Tongue (tissue), 2 donors: ENCODE results near the gene LRRC46. TPM values are rescaled to one million over a fixed set of nuclear protein-coding genes. Genes with fewer than 3 reads are reported as not detected.

ENCODE experiments used
- DNase-seq: peaks from one replicate; pipeline ENCODE4 v3.0.0-alpha.2; 2015
- total RNA-seq: library from RNA; depleted of rRNA; stranded (reverse); fragments of >200 nt; gene quantifications from one replicate; pipeline ENCODE4 v1.2.3, GENCODE V29; 2014

LRRC46 gene
- total RNA-seq, 1 donor from 2014 or later: not detected

DNA sequence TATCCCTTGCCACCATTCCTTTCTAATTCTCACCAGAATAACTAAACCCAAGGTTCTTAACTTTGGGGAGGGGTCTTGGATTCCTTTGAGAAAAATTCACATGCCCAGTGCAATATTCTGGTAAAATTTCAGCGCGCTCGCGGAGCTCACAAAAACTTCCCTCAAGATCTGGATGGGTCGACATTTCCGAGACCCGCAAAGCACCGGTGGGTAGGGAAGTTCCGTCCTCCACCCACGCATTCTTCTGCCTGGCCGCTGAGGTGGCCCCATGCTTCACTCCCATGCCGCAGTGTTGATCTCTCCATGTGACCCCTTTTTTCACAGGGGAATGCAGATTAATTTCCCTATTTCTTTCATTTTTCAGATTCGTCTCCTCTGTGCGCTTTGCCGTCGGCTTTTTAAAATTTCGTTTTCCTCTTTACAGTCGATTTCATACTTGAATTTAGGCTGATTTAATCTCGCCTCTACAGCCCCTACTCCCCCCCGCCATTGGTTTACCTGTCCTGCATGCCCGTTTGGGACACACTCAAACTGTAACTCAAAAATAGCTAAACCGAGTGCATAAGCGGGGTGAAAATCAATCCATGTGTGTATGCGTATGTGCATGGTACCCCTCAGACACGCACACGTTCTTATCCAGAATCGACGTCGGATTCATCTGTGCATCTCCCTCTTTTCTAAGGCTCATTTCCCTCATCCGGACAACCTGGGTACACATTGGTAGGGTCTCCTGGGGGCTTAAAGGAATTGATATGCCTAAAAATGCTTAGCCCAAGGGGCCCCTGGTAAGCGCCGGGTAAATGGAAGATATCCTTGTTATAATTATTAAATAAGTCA lies 20.9 kb downstream of the LRRC46 start:
- DNase-seq: no peak

GRCh38 chr17:47853616-47854015 lies 22.1 kb downstream of the LRRC46 start:
- no peak for DNase-seq

GRCh38 chr17:47855737-47856136 lies 24.3 kb downstream of the LRRC46 start:
- no peak for DNase-seq

GRCh38 chr17:47856830-47857229 lies 25.4 kb downstream of the LRRC46 start:
- DNase-seq: no peak

DNA sequence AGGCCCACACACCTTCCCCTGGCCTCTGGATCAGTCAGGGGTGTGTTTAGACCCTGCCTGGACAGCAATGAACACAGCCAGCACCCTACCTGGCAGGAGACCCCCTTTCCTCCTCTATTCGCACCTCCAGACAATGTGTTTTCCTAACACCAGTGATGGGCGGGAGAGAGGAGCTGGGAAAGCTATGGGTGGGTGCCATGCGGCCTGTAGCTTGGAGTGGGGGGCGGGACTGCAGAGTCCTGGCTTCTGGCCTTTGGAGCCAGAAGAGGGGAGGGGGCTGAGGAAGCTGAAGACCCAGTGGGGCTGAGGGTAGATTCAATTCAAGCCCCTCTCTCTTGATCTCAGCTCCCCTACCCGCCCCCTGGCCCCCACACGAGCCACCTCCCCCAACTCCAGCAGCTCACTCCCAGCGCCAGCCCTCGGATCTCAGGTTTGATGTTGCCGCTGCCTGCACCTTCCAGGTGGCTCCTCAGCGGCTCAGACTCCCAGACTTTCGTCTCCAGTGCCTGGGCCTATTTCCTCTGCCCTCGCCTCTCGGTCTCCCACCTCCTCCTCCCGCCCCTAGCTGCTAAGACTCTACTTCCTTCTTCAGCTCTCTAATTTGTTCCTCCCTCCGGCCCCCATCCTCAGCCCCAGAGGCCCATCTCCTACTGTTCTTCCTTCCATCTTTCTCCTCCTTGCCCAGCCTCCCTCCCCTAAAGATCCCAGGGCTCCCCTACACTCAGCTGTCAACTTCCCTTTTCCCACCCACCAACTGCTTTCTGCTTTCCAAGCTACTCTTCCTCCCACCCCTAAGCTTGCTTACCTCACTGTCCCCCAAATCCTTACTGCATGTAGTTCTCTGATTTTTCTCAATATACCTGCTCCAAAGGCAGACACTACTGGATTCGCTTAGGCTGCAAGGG lies 26.3 kb downstream of the LRRC46 start:
- no peak for DNase-seq

DNA sequence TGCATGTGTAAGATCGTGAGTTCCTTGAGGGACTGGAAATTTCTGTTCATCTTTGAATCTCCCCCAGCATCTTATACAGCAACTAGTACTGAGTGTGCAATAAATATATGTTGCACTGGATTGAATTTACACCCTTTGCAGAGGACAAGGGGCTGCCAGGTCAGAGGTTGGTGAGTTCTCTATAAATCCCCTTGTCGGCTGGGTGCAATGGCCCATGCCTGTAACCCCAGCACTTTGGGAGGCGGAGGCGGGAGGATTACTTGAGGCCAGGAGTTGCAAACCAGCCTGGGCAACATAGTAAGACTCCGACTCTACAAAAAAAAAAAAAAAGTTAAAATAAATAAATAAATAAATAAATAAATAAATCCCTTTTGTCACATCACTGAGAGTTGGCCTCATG lies 28.9 kb downstream of the LRRC46 start:
- DNase-seq: no peak

DNA sequence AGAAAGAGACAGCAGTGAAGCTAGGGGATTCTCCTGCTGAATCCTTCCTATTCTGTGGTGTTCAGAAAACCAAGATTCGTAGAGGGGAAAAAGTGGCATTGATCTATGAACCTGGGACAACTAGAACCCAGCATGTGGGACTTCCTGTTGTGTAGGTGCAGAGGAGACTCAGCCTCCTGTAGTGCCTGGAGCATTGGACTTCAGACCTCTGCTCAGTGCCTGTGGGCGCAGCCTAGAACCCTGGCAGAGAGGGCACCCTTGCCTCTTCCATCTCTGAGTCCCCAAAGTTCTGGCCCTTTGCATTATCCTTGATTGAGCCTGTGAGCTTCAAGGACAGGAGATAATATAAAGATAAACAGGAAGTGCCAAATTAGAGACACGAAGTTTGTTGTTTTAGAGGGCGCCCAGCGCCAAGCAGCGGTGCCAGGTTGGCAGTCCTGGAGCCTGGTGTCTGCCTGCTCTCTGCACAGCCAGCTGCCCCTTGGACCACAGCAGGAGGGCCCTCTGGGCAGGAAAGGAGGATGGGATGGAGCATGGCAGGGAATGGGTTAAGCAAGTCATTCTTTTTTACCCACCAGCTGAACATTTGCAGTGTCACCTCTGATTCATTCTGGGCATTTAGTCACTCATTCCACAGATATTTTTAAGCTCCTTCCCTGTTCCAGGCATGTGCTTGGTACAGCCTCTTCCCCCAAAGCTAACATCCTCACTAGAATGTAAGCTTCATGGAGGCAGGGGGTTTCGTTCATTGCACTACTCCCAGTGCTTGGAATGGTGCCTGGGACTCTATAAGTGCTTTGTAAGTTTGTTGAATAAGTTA lies 31.4 kb downstream of the LRRC46 start:
- DNase-seq: no peak

DNA sequence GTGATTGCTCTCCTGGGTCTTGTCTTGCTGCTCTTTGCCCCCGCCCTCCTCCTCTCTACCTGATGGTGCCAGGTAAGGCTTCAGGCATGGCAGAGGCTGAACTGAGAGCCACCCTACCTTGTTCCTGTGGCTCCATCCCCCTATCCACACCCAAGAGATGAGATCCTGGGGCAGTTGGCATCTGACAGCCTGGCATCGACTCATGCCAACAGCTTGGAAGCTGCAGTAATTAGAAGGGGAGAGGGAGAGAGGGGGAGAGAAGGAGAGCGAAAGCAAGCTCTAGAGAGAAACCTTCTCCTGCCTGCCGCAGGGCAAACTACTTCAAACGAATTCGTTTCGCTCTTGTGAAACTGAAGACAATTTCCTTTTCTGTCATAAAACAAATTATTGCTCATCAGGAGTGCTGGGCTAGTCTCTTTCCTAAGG lies 33.3 kb downstream of the LRRC46 start:
- DNase-seq: no peak

GRCh38 chr17:47866941-47867340 lies 35.5 kb downstream of the LRRC46 start:
- no peak for DNase-seq

DNA sequence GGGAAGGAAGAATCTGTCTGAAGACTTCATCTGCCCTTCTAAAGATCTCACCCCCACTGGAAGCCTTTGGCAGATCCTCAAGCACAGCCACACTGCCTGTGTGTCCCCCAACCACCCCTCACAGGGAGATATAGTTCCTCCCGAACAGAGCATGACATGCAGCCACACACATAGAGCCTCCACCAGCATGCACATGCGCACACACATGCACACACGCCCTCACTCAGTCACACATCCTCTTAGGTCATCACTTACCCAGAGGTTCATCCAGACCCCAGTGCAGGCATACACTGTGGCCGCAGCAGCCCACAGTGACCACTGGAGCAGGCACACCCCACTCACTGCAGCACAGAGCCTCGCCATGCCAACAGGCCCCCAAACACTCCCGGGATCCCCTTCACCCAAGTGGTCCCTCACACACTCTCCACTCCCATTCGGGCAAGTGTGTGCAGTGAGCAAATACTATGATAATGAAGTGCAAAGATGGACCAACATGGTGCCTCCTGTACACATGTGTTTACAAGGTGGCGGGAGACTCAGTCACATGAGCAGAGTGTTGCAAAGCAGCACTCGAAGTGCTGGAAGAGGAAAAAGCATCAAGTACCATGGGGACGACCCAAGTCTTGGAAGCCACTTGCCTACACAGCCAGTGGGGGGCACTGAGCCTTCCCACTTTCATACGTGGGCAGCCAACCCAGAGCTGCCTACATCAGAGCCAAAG lies 36.5 kb downstream of the LRRC46 start:
- no peak for DNase-seq

- DNase-seq: no peak
Measured at GRCh38 chr17:47869114-47869513, 37.6 kb downstream of the LRRC46 start.

- DNase-seq: no peak
Measured at GRCh38 chr17:47870056-47870455, 38.6 kb downstream of the LRRC46 start.

DNA sequence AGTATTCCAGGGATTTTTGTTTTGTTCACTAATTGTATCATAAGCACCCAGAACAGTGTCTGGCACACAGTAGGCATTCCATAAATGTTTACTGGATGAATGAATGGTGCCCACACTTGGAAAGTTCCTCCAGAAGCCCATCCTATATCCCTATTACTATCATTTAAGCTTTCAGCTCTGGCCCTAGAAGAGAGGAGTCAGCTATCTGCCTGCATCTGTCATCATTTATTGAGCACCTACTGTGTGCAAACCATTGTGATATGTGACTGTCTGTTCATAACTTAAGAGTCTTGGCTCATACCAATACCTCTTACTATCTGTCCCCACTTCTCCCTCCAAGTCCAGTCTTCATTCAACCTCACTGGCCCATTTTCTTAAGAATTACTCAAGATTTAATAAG lies 39.6 kb downstream of the LRRC46 start:
- no peak for DNase-seq

DNA sequence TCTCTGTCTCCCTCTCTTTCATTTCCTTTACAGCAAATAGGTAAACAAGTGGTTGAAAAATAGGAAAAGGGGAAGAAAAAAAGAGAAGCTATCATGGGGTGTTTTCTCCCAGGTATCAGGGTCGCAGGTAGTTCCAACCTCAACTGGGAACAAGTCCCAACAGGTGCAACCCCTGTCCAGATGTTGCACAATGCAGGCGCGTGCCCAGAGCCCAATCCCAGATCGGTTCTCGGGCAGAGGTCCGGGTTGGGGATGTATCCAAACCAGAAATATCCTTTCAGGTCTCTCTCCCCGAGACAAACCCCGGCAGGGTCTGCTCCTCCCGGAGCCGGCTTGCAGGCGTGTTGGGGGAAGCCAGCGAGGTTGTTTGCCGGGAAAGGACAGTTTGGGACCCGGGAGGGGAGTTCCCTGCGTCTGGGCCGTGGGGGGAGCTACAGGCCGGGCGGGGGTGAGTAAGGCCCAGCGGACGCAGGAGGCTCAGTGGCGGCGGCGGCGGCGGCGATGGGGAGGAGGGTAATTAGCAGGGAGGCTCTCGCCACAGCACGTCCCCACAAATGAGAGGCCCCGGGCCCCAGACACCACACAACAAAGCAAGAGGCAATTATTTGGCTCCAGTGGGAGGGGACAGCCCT lies 40.7 kb downstream of the LRRC46 start:
- no peak for DNase-seq

GRCh38 chr17:47872651-47873161 lies 41.2 kb downstream of the LRRC46 start:
- DNase-seq: no peak

GRCh38 chr17:47873200-47874090 lies 42.0 kb downstream of the LRRC46 start:
- DNase-seq: no peak

DNA sequence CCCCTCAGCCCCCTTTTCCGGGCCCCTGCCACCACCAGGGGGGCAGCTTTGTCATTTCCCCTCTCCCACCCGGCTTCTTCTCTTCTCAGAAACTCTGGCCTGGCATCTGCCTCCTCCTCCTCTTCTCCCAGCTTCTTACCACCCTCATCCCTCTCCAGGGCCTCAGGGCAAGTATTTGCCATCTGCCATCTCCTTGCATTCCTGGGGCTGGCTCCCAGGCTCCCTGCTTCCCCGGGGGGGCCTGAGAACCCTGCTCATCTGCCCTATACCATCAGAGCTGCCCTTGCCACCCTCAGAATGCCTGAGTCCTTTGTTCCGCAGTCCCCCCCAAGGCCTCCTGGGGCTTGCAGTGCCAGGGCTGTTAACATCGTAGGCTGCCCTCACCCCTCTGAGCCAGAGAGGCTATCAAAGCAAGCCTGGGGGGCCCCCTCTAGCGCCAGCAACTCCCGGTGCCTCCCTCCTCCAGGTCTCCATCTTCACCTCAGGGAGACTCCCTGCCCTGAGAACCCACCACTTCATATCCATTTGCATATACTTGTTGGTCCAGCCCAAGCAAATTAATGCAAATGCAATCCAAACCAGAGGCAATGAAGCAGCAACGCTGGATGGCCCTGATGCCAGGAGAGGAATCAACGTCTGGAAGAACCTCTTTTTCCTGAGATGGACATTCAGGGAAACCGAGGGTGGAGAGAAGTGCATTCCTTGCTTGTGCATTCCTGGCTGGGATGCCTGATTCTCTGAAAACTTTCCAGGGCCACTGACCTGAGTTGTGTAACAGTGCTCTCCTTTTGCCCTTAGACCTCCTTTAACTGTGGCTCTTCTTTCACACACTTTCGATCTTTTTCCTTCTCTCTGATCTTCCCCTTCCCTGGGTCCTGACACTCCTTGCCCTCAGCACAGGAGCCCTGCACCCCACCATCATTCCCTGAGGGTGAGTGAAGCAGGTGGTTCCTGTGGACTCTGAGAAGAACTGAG lies 43.8 kb downstream of the LRRC46 start:
- DNase-seq: no peak

GRCh38 chr17:47877368-47878034 lies 46.0 kb downstream of the LRRC46 start:
- no peak for DNase-seq
